SK-N-SH (cell line): ENCODE measurements around the gene ACBD7. TPM values are rescaled to one million over a fixed set of nuclear protein-coding genes. Genes with fewer than 3 reads are reported as not detected.

ENCODE experiments used
- CTCF ChIA-PET: fragments of 300-600, 350-600 bp; formaldehyde crosslinking; extraction: SDS; loops from one replicate; lab custom pipeline; 2021; lab: Yijun Ruan, JAX
- POLR2A ChIA-PET: fragments of 350-600 bp; sonication (Branson Sonifier 250); formaldehyde crosslinking; extraction: SDS; loops from one replicate; lab custom pipeline; 2020; ENCODE audit warnings: antibody characterized with exemption, inconsistent platforms; lab: Yijun Ruan, JAX
- DNase-seq: peaks from one replicate; pipeline ENCODE4 v3.0.0; 2012
- H2AFZ ChIP-seq: fragments of 200-600 bp; sonication (generic); 2 replicates; pipeline ENCODE4 v1.8.1; 2016; ENCODE audit warnings: antibody characterized with exemption, mild to moderate bottlenecking, low read depth
- H3F3A ChIP-seq: fragments of 200-600 bp; sonication (generic); replicated peaks from 2 replicates; pipeline ENCODE3; 2016; ENCODE audit warnings: antibody characterized with exemption, mild to moderate bottlenecking; ENCODE audit not compliant: insufficient read depth
- H3K27ac ChIP-seq, 2 experiments: fragments of 200-500 bp in 1 of 2; fragments of 200-600 bp in 1 of 2; sonication (Bioruptor generic) in 1 of 2; sonication (generic), shearing (Covaris generic) in 1 of 2; 2 replicates each; pipeline versions ENCODE4 v1.5.1 to v1.6.1; 2014 to 2016; ENCODE audit warnings: low read depth in 2 of 2, inconsistent platforms in 1 of 2, low read length in 1 of 2, mild to moderate bottlenecking in 1 of 2, mixed read lengths in 1 of 2
- H3K27me3 ChIP-seq: fragments of 200-600 bp; sonication (generic), shearing (Covaris generic); 2 replicates; pipeline ENCODE4 v1.6.1; 2016; ENCODE audit warnings: mixed run types; ENCODE audit not compliant: insufficient read depth
- H3K36me3 ChIP-seq, 2 experiments: fragments of 200-500 bp in 1 of 2; fragments of 200-600 bp in 1 of 2; sonication (Bioruptor generic) in 1 of 2; sonication (generic) in 1 of 2; replicated peaks in 1 of 2; 2 replicates each; pipeline versions ENCODE3 to v1.5.1; 2014 to 2016; ENCODE audit warnings: low read length in 1 of 2, mild to moderate bottlenecking in 1 of 2; ENCODE audit not compliant: insufficient read depth in 2 of 2, control insufficient read depth in 1 of 2
- H3K4me1 ChIP-seq, 2 experiments: fragments of 200-500 bp in 1 of 2; fragments of 200-600 bp in 1 of 2; sonication (Bioruptor generic) in 1 of 2; sonication (generic), shearing (Covaris generic) in 1 of 2; 2 replicates each; pipeline versions ENCODE4 v1.5.1 to v1.6.1; 2014 to 2016; ENCODE audit warnings: low read depth in 1 of 2, low read length in 1 of 2, mixed run types in 1 of 2; ENCODE audit not compliant: insufficient read depth in 2 of 2, control insufficient read depth in 1 of 2
- H3K4me2 ChIP-seq: fragments of 200-600 bp; sonication (generic), shearing (Covaris generic); 2 replicates; pipeline ENCODE4 v1.6.1; 2017; ENCODE audit warnings: mixed run types
- H3K4me3 ChIP-seq, 2 experiments: fragments of 200-500 bp in 1 of 2; fragments of 200-600 bp in 1 of 2; sonication (Bioruptor generic) in 1 of 2; sonication (generic), shearing (Covaris generic) in 1 of 2; 2 replicates each; pipeline versions ENCODE4 v1.5.1 to v1.8.1; 2014 to 2016; ENCODE audit warnings: low read depth in 2 of 2, inconsistent platforms in 1 of 2, low read length in 1 of 2, mild to moderate bottlenecking in 1 of 2, mixed read lengths in 1 of 2, moderate library complexity in 1 of 2
- H3K79me2 ChIP-seq: fragments of 200-600 bp; sonication (generic); 2 replicates; pipeline ENCODE4 v1.8.1; 2017; ENCODE audit warnings: mild to moderate bottlenecking; ENCODE audit not compliant: insufficient read depth
- H3K9ac ChIP-seq: fragments of 200-600 bp; sonication (generic); 2 replicates; pipeline ENCODE4 v1.6.1; 2017; ENCODE audit warnings: mixed run types
- H3K9me2 ChIP-seq: fragments of 200-600 bp; sonication (generic); 2 replicates; pipeline ENCODE4 v1.6.1; 2017; ENCODE audit warnings: mixed run types
- H3K9me3 ChIP-seq: fragments of 200-600 bp; sonication (generic); 2 replicates; pipeline ENCODE4 v1.6.1; 2017; ENCODE audit warnings: mixed run types, mild to moderate bottlenecking, moderate library complexity
- H4K20me1 ChIP-seq: fragments of 200-600 bp; sonication (generic); 2 replicates; pipeline ENCODE4 v1.6.1; 2017; ENCODE audit warnings: mild to moderate bottlenecking, mixed run types; ENCODE audit not compliant: insufficient read depth
- CHD2 ChIP-seq: fragments of 150-350 bp; IDR thresholded peaks from 2 replicates; pipeline ENCODE4 v1.6.1; 2018; ENCODE audit warnings: low read length; ENCODE audit not compliant: partially characterized antibody
- ELF1 ChIP-seq: IDR thresholded peaks from 2 replicates; pipeline ENCODE4 v1.4.0; 2012
- EP300 ChIP-seq, 2 experiments: IDR thresholded peaks; 2 replicates each; pipeline versions ENCODE4 v1.4.0 to v1.6.1; 2012; ENCODE audit warnings: borderline replicate concordance in 1 of 2, low read depth in 1 of 2, low read length in 1 of 2
- EZH2phosphoT487 ChIP-seq: fragments of 200-600 bp; sonication (generic); IDR thresholded peaks from 2 replicates; pipeline ENCODE4 v1.6.1; 2017; ENCODE audit warnings: low read depth, mixed run types, mild to moderate bottlenecking, antibody characterized with exemption, moderate library complexity, borderline replicate concordance
- FOXJ3 ChIP-seq: sonication (generic); formaldehyde crosslinking; IDR thresholded peaks from 2 replicates; pipeline ENCODE4 v1.5.1; 2020; ENCODE audit warnings: mild to moderate bottlenecking, missing genetic modification reagents
- GABPA ChIP-seq: IDR thresholded peaks from 2 replicates; pipeline ENCODE4 v1.4.0; 2012; ENCODE audit warnings: low read depth, mild to moderate bottlenecking
- GATA2 ChIP-seq: sonication (generic); formaldehyde crosslinking; IDR thresholded peaks from 2 replicates; pipeline ENCODE4 v1.5.0; 2020; ENCODE audit warnings: mild to moderate bottlenecking, missing genetic modification reagents
- IRF3 ChIP-seq: fragments of 150-350 bp; IDR thresholded peaks from 2 replicates; pipeline ENCODE4 v1.6.1; 2016; ENCODE audit warnings: mild to moderate bottlenecking, low read depth, low read length
- JUND ChIP-seq: IDR thresholded peaks from 2 replicates; pipeline ENCODE4 v1.4.0; 2012
- MEF2A ChIP-seq: IDR thresholded peaks from 2 replicates; pipeline ENCODE4 v1.4.0; 2012; ENCODE audit warnings: low read depth, borderline replicate concordance
- MXI1 ChIP-seq: IDR thresholded peaks from 2 replicates; pipeline ENCODE4 v1.6.1; 2012; ENCODE audit warnings: mild to moderate bottlenecking, low read depth, low read length, improper control_type of control experiment
- NRF1 ChIP-seq: IDR thresholded peaks from 2 replicates; pipeline ENCODE4 v1.6.1; 2012; ENCODE audit warnings: low read depth, mild to moderate bottlenecking, low read length
- PBX3 ChIP-seq: IDR thresholded peaks from 2 replicates; pipeline ENCODE4; 2012
- RFX5 ChIP-seq: IDR thresholded peaks from 2 replicates; pipeline ENCODE4 v1.6.1; 2012; ENCODE audit warnings: mild to moderate bottlenecking, improper control_type of control experiment, low read length
- SMC3 ChIP-seq: IDR thresholded peaks from 2 replicates; pipeline ENCODE4 v1.6.1; 2012; ENCODE audit warnings: low read depth, low read length, improper control_type of control experiment
- TCF12 ChIP-seq: IDR thresholded peaks from 2 replicates; pipeline ENCODE4 v1.4.0; 2012
- TEAD4 ChIP-seq: IDR thresholded peaks from 2 replicates; pipeline ENCODE4 v1.4.0; 2012; ENCODE audit warnings: mild to moderate bottlenecking, borderline replicate concordance; ENCODE audit not compliant: insufficient read depth
- WGBS: methylation state at CpG from one replicate; pipeline ENCODE4 v1.1.6; 2017; ENCODE audit warnings: low lambda C conversion rate; 5-methylcytosine and 5-hydroxymethylcytosine counted together
- polyA plus RNA-seq, 3 experiments: library from polyadenylated mRNA; depleted of rRNA; stranded (reverse); fragments of >200 nt; gene quantifications; 2 replicates each; pipeline ENCODE4 v1.2.3, GENCODE V29; 2012

Gene ACBD7
- polyA plus RNA-seq, 1 of the 3 experiments (the other 2 are of a cell fraction), result 0.92 TPM

- H3K79me2 ChIP-seq, result no peaks in the 10 kb centered on the region
- POLR2A ChIA-PET, result no interaction called here
- H2AFZ ChIP-seq, result no peak within 1 kb of the TSS
- no peaks in the 10 kb centered on the region for H3K36me3 ChIP-seq
- no peak for DNase-seq
- H3K27ac ChIP-seq, result no peak within 1 kb of the TSS
- no peak within 1 kb of the TSS for H3K9ac ChIP-seq
- CTCF ChIA-PET, result no interaction called here
- TF ChIP-seq MXI1 (no peak), GATA2 (CRISPR knock-in tag) (no peak), NRF1 (no peak), FOXJ3 (CRISPR knock-in tag) (no peak), JUND (no peak), MEF2A (no peak), GABPA (no peak), SMC3 (no peak), EZH2phosphoT487 (no peak), RFX5 (no peak), TCF12 (no peak), PBX3 (no peak), EP300 (IDR thresholded peaks at IDR 0.05; ENCODE audit: borderline replicate concordance in 1 of 2, low read depth in 1 of 2, low read length in 1 of 2) (no peak), CHD2 (no peak), IRF3 (no peak), TEAD4 (no peak)
- no peaks in the 10 kb centered on the region for H3F3A ChIP-seq
- H3K4me1 ChIP-seq, result no peaks in the 10 kb centered on the region
- H3K4me3 ChIP-seq, result no peak within 1 kb of the TSS
- no peaks in the 10 kb centered on the region for H3K9me3 ChIP-seq
- H3K27me3 ChIP-seq, result no peaks in the 10 kb centered on the region
- no peaks in the 10 kb centered on the region for H3K9me2 ChIP-seq
- no peaks in the 10 kb centered on the region for H4K20me1 ChIP-seq
- H3K4me2 ChIP-seq, result no peak within 1 kb of the TSS
- 40% methylated on average over 1 of the region's 1 CpG for WGBS
Observed at GRCh38 chr10:15043674-15044073, 44.9 kb downstream of the ACBD7 start, which contains the start of gene OLAH. Gene OLAH, plus strand, starts transcription at chr10:15043943. Its CDS starts 3,346 bp downstream, at chr10:15047289.

- Histone ChIP-seq H3K36me3 (no peaks in the 10 kb centered on the region), H4K20me1 (no peaks in the 10 kb centered on the region), H3K4me2 (no peak overlapping the region), H3K79me2 (no peaks in the 10 kb centered on the region), H3K9me3 (no peaks in the 10 kb centered on the region), H3K4me1 (no peaks in the 10 kb centered on the region), H3K4me3 (no peak overlapping the region), H3K9ac (no peak overlapping the region), H3K9me2 (no peaks in the 10 kb centered on the region), H3K27me3 (no peaks in the 10 kb centered on the region), H3F3A (no peaks in the 10 kb centered on the region), H2AFZ (no peak overlapping the region), H3K27ac (no peak overlapping the region)
- TF ChIP-seq ELF1, result no peak
- no peak for DNase-seq
- WGBS, result 55% methylated on average over 10 of the region's 10 CpGs
- ChIA-PET CTCF (no interaction called here), POLR2A (no interaction called here)
Observed at GRCh38 chr10:15038416-15038815, 50.2 kb downstream of the ACBD7 start.
